ENCODE measurements around the gene AFF2.

AFF2 gene

GRCh38 chrX:148500423-148501385 lies at the start of gene AFF2:
TSS of gene AFF2 (plus strand) at chrX:148500617. CDS start at chrX:148501098, 481 bp downstream.
- DNase-seq = no peak

DNA sequence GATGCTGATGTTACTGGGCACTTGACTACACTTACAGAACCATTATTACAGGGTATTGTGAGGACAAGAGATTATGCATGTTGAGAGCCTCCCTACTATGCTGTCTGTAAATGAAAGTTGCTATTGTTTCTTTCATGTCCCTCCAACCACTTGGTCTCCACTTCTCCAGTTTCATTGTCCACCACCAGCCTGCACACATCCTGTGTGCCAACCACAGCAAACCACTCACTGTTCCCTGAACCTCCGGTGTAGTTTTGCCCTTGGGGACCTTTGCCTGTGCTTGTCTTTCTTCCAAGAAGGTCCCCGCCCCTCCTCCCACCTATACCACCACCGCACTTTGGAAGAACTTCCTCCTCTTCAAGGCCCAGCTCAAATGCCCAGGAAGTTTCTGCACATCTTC lies 43.1 kb upstream of the AFF2 start:
- DNase-seq = no peak

GRCh38 chrX:148459343-148459742 lies 41.1 kb upstream of the AFF2 start:
- DNase-seq = no peak

DNA sequence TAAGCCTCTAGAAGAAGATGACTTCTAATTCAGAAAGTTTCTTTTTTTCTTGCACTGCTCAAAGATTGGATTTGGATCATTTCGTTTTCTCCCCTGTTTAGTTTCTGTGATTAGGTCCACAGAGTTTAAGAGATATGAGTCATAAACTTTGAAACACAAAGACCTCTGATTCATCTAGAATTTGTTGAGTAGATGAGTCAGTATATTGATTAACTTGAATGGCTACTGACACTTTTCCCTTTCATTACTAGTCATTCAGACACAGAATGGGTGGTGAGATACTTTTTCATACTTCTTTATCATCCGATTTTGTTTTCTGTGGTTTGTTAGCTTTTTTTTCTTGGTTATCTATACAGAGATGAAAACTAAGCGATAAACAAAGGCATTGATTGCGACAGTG lies 34.1 kb upstream of the AFF2 start:
- DNase-seq = no peak

GRCh38 chrX:148470324-148470723 lies 30.1 kb upstream of the AFF2 start:
- no peak for DNase-seq

DNA sequence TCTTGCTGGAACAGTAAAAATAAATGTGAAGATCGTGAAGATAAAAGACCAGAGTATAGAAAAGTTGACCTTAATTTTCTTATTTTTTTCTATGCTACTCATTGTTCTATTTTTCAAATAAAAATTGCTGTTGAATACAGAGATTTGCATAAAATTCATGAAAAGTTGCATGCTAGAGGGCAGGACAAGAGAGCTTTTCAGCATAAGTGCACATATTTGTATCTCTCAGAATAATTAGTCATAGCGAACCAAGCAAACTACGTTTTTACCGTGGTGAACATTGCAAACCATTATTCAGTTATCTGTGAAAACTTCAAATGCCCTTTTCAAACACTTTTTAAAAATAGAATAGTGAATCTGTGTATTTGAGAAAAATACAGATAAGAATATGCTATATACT lies 26.4 kb upstream of the AFF2 start:
- DNase-seq = no peak

GRCh38 chrX:148492057-148492456 lies 8.4 kb upstream of the AFF2 start:
- no peak for DNase-seq

DNA sequence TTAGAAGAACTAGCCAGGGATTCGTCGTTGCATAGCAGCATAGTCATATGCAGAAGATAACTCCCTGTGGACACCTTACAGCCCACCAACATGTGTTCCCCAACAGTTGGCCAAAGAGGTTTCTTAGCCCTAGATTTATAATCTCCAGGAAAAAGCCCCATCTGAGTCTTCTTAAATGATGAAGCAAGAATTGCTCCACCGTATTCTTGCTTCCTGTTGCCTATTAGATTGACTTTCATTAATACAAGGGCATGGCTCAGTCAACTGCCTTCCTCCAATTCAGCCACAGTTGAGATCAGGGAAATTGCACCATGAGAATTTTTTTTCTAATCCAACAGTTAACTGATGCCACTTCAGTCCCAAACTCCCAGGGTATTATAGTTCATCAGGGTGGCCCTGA lies 5.2 kb upstream of the AFF2 start:
- DNase-seq = no peak

DNA sequence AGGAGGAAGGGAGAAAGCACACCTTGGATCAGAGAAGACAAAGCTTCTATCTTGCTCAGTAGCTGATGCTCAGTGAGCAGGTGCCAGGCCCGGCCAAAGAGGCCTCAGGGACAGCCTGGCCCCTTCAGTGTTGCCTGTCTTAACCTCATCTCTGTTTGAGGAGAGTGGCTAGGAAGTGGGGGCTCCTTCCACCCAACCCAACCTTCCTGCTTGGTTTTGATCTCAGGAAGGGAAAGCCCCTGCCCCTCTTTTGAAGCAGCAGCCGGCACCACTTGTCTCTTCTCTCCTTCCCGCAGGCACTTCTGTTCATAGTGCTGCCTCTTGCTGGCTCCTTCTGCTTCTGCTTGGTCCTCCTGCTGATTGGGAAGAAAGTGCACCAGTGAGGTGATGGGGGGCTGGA lies 2.4 kb upstream of the AFF2 start:
- DNase-seq = no peak

GRCh38 chrX:148499638-148500422 lies 587 bp upstream of the AFF2 start:
- DNase-seq = no peak

DNA sequence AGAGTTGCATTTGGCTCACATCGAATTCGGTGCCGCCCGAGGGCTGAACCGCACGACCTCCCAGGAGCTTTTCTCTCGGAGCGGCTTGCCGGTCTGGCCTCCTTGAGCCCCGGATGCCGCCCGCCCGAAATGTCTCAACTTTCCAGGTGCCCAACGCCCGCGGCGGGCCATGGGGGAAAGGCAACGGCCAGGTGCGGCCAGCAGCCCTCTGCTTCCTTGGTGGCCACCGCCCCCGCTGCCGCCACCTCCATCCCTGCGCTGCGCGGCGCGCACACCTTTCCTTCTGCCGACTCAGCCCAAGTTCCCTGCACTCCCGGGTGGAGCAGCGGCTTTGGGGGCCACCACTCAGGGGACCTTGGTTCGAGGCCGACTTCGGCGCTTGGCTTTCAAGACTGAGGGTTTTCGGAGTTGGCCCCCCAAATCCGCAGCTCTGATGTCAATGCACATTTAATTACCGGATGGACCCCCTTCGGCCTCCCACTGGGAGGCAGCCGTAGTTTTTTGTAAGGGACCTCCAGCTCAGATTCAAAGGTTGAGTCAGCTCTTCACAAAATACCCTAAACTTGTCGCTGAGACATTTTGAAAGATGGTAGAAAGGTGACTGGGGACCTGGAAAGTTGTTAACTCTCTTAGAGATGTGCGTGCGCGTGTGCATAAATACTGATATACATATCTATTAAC lies 1.1 kb downstream of the AFF2 start:
- no peak for DNase-seq

DNA sequence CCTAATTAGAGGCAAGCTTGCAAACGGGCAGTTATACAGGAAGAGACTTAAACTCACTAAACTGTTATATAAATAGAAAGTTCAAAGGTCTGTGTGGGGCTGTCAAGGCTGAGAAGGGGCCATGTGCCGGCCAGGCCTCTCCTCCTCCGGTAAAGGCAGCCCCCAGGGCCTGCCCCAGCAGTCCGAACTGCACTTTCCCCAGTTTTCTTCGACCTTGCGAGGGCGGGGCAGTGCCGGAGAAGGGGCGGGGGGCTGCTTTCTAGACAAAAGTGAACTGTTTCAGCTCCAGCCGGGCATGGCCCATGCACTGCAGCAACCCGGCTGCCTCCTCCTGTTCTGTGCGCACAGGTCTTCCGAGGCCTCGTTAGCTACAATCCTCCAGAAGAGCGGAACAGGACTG lies 4.1 kb downstream of the AFF2 start:
- no peak for DNase-seq

DNA sequence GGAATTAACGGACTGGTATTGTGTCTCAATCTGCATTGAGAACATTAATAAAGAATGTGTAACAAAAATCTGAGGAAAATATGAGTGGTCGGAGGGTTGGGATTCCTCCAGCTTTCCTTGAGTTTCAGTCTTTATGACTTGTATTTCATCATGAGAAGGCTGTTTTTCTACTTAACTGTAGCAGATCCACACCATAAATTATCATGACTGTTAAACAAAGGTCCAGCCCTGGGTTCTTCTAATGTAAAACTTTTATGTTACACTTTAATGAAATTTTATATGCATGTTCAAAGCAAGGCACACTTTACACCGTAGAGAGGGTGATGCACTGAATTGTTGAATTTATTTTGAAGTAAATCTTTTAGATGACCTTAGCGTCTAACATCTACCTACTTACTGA lies 7.0 kb downstream of the AFF2 start:
- DNase-seq = no peak

GRCh38 chrX:148512453-148512852 lies 12.0 kb downstream of the AFF2 start:
- DNase-seq = no peak

GRCh38 chrX:148513661-148514060 lies 13.2 kb downstream of the AFF2 start:
- no peak for DNase-seq

DNA sequence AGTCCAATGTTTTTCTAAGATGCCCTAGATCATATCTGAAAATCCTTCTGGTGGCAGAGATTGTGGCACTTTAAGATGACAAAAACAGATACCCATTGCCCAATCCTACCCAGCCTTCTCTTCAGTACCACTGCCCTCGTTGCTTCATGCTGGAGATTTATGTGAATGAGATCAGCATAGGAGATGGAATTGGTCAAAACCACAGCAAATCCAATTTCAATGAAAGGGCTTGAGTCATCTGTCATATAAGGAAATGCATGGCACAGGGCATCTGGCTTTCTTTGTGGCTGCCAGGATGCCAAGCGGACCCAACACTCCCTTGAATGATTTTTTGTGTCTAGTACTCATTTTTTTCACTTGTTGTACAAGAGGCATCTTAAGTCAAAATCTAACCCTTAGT lies 16.8 kb downstream of the AFF2 start:
- no peak for DNase-seq

GRCh38 chrX:148522006-148522405 lies 21.6 kb downstream of the AFF2 start:
- DNase-seq = no peak

GRCh38 chrX:148523303-148524080 lies 23.1 kb downstream of the AFF2 start:
- DNase-seq = no peak

DNA sequence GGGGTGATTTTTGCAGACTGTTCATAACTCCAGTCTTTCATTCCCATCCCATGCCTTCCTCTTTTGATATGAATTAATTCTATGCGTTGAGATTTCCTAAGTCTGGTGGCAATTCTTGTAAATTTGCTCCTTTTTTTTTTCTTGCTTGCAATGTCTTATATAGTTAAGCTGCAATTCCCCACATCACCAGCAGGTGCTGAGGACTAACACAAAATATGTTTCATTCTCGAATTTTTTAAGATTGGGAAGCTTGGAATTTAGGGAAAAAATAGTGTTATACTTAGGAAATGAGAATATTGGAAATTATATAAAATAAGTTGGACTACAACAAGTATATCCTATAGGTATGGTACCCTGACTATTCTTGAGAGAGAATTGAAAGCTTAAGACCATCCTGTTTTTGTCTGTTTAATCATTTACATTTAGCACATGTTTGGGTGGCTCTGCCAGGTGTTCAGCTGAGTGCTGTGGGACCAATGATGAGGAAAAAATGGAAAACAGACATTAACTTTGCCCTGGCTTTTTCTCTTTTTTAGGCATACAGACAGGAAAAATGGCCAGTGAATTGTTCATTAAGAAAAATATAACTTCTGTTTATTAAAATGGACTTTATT lies 30.2 kb downstream of the AFF2 start:
- no peak for DNase-seq

DNA sequence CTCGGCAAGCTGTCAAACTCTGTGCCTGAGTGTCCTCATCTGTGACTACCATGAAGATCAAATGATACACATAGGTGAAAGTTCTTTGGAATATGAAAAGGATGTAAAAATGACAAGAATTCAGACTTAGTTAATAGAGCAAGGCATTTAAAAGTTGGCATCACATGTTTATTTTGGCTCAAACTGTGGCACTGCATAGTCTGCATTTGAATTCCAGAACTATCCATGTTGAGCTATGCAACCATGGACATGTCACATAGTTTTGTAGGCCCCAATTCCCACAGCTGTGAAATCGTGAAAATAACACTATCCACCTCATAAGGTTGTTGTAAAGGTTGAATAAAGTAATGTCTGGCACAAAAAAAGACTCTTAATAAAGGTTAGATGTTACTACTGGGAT lies 33.9 kb downstream of the AFF2 start:
- no peak for DNase-seq

GRCh38 chrX:148535639-148536038 lies 35.2 kb downstream of the AFF2 start:
- DNase-seq = no peak

GRCh38 chrX:148536961-148537360 lies 36.5 kb downstream of the AFF2 start:
- DNase-seq = no peak

Measured in NCI-H1092 (cell line).